AG09319 (cell line): ENCODE measurements around the gene SHD.

ENCODE experiments used
- DNase-seq: peaks from one replicate; pipeline ENCODE4 v3.0.0-alpha.2; 2010; ENCODE audit warnings: low read depth; ENCODE audit errors: extremely low read depth
- CTCF ChIP-seq: IDR thresholded peaks from 2 replicates; pipeline ENCODE4 v1.5.1; 2011; ENCODE audit warnings: low read depth, mild to moderate bottlenecking, inconsistent platforms, low read length, moderate library complexity

The SHD gene

GRCh38 chr19:4298810-4299550 is 19.9 kb downstream of the SHD start:
- DNase-seq = no peak
- TF ChIP-seq CTCF = no peak

GRCh38 chr19:4300589-4300988 is 21.5 kb downstream of the SHD start:
- TF ChIP-seq CTCF = no peak
- DNase-seq = no peak

- no peak for TF ChIP-seq CTCF
- no peak for DNase-seq
Measured at GRCh38 chr19:4301590-4302242, 22.6 kb downstream of the SHD start.

GRCh38 chr19:4302243-4302640 is 23.2 kb downstream of the SHD start, which contains the start of gene TMIGD2:
TMIGD2 (minus strand) TSS chr19:4302389; CDS start chr19:4302385, 4 bp downstream.
- DNase-seq = no peak
- no peak for TF ChIP-seq CTCF

GRCh38 chr19:4303819-4304537 is 24.9 kb downstream of the SHD start:
- no peak for TF ChIP-seq CTCF
- no peak for DNase-seq

GRCh38 chr19:4304538-4305256 is 25.6 kb downstream of the SHD start, which contains the start of gene FSD1:
FSD1 (plus strand) TSS chr19:4304598; CDS start chr19:4304747, 149 bp downstream.
- DNase-seq = no peak
- TF ChIP-seq CTCF = no peak
